HL-60 (cell line): Measurements from ENCODE around the gene MXD4.

Experiments
- DNase-seq, 2 experiments: peaks; one replicate each; pipeline ENCODE4 v3.0.0-alpha.2; 2010 to 2020; ENCODE audit warnings: low read depth in 1 of 2, low spot score in 1 of 2
- H3K27ac ChIP-seq: fragments of 250-450 bp; sonication (Bioruptor Pico); replicated peaks from 2 replicates; pipeline ENCODE4 v1.5.1; 2020; ENCODE audit warnings: mild to moderate bottlenecking, moderate library complexity
- H3K27me3 ChIP-seq: fragments of 250-450 bp; sonication (Bioruptor Pico); 2 replicates; pipeline ENCODE4 v1.5.1; 2021; ENCODE audit warnings: mild to moderate bottlenecking, moderate library complexity; ENCODE audit not compliant: insufficient read depth, poor library complexity, severe bottlenecking
- H3K4me3 ChIP-seq: replicated peaks from 2 replicates; pipeline ENCODE4 v1.5.1; 2011; ENCODE audit warnings: mild to moderate bottlenecking, control low read depth, low read length; ENCODE audit not compliant: insufficient read depth
- GABPA ChIP-seq: IDR thresholded peaks from 2 replicates; pipeline ENCODE4 v1.6.1; 2012; ENCODE audit warnings: low read depth
- POLR2AphosphoS5 ChIP-seq: IDR thresholded peaks from 2 replicates; pipeline ENCODE4 v1.6.1; 2012; ENCODE audit warnings: low read depth
- SPI1 ChIP-seq: IDR thresholded peaks from 2 replicates; pipeline ENCODE4 v1.6.1; 2012; ENCODE audit warnings: low read depth, mild to moderate bottlenecking, borderline replicate concordance
- TF ChIP-seq, protein P1 (sequence below): IDR thresholded peaks from 2 replicates; pipeline ENCODE4 v1.6.1; 2012; ENCODE audit warnings: low read depth; ENCODE audit not compliant: insufficient replicate concordance
- TF ChIP-seq, protein P2 (sequence below): IDR thresholded peaks from one replicate; pipeline ENCODE4 v1.5.1; 2011; ENCODE audit warnings: low read length, control low read depth, inconsistent platforms; ENCODE audit not compliant: insufficient read depth

The MXD4 gene

DNA sequence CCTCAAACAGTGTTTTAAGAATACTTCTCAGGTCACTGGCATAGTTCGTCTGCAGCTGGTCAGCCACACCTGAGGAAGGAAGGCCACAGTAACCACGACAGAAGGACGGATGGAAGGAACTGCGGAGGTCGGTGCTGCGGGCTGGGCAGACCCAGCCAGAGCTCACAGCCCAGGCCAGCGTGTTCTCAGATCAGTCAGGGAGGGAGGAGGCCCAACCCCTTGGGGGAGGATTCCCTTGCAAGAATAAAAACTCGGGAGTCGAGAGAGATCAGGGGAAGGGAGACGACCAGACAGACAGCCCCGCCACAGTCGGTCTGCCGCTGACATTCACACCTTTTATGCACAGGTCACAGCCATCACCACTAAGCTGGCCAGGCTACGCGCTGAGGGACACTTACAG lies 11.3 kb upstream of the MXD4 start:
- DNase-seq = no peak

DNA sequence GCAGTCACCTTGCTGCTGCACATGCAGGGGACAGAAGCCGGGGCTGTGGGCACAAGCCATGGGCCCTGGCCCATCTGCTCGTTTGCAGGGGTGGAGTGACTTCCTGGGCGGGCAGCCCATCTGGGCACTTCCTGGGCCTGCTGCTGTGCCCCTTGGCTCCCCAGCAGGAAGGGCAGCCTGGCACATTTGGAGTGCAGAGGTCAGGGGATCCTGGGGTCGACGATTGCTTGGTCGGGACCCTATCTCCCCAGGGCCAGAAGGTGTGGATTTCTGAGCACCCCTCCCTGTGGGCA lies 10.9 kb upstream of the MXD4 start:
- TF ChIP-seq, protein P1, sequence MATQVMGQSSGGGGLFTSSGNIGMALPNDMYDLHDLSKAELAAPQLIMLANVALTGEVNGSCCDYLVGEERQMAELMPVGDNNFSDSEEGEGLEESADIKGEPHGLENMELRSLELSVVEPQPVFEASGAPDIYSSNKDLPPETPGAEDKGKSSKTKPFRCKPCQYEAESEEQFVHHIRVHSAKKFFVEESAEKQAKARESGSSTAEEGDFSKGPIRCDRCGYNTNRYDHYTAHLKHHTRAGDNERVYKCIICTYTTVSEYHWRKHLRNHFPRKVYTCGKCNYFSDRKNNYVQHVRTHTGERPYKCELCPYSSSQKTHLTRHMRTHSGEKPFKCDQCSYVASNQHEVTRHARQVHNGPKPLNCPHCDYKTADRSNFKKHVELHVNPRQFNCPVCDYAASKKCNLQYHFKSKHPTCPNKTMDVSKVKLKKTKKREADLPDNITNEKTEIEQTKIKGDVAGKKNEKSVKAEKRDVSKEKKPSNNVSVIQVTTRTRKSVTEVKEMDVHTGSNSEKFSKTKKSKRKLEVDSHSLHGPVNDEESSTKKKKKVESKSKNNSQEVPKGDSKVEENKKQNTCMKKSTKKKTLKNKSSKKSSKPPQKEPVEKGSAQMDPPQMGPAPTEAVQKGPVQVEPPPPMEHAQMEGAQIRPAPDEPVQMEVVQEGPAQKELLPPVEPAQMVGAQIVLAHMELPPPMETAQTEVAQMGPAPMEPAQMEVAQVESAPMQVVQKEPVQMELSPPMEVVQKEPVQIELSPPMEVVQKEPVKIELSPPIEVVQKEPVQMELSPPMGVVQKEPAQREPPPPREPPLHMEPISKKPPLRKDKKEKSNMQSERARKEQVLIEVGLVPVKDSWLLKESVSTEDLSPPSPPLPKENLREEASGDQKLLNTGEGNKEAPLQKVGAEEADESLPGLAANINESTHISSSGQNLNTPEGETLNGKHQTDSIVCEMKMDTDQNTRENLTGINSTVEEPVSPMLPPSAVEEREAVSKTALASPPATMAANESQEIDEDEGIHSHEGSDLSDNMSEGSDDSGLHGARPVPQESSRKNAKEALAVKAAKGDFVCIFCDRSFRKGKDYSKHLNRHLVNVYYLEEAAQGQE = no peak
- TF ChIP-seq POLR2AphosphoS5 (no peak), SPI1 (no peak), GABPA (no peak)
- TF ChIP-seq, protein P2, sequence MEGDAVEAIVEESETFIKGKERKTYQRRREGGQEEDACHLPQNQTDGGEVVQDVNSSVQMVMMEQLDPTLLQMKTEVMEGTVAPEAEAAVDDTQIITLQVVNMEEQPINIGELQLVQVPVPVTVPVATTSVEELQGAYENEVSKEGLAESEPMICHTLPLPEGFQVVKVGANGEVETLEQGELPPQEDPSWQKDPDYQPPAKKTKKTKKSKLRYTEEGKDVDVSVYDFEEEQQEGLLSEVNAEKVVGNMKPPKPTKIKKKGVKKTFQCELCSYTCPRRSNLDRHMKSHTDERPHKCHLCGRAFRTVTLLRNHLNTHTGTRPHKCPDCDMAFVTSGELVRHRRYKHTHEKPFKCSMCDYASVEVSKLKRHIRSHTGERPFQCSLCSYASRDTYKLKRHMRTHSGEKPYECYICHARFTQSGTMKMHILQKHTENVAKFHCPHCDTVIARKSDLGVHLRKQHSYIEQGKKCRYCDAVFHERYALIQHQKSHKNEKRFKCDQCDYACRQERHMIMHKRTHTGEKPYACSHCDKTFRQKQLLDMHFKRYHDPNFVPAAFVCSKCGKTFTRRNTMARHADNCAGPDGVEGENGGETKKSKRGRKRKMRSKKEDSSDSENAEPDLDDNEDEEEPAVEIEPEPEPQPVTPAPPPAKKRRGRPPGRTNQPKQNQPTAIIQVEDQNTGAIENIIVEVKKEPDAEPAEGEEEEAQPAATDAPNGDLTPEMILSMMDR = no peak
- H3K4me3 ChIP-seq = no peak overlapping the region
- H3K27me3 ChIP-seq = no peaks in the 10 kb centered on the region
- no peak overlapping the region for H3K27ac ChIP-seq
- DNase-seq = no peak

More for the DNA sequence above, 11.3 kb upstream of the MXD4 start:
- TF ChIP-seq, protein P2 = no peak
- TF ChIP-seq POLR2AphosphoS5 (no peak), SPI1 (no peak), GABPA (no peak)
- TF ChIP-seq, protein P1 = no peak
- H3K27me3 ChIP-seq = no peaks in the 10 kb centered on the region
- H3K27ac ChIP-seq = no peak overlapping the region
- H3K4me3 ChIP-seq = no peak overlapping the region

DNA sequence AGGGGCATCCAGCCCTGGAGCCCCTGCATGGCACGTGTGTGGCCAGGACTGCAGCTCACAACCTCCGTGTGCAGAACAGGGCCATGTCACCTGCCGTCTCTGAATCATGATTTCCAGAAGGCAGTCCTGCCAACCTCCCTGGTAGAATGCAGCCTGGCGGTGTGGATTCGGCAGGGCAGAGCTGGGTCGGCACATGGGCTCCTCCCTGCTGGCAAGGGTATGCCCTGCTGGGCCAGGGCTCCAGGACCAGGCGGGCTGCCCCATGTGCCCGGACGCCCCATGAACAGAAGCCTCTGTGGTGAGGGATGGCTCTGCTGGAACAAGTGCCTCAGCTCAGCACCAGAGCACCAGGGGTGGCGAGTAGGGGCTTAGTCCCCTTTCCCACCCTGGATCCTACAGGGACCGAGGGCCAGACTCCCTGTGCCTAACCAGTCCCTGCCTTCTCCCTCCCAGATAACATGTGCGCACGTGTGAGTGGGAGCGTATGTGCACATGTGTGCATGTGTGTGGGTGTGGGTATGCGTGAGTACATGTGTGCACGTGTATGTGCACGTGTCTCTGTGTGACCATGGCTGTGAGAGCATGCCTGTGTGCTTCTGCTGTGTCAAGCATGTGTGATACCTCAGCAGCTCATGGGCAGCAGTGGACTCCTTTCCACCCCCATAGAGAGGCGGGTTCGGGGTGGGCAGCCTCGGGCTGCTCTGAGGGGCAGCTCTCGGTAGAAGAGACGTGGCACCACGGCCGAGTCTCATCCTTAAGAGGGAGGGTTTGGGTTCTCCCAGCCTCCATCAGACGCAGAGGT lies 10.3 kb upstream of the MXD4 start:
- no peak overlapping the region for H3K27ac ChIP-seq
- no peak for DNase-seq
- no peaks in the 10 kb centered on the region for H3K27me3 ChIP-seq
- TF ChIP-seq SPI1 (no peak), POLR2AphosphoS5 (no peak), GABPA (no peak)
- TF ChIP-seq, protein P1 = no peak
- TF ChIP-seq, protein P2 = no peak
- H3K4me3 ChIP-seq = no peak overlapping the region
